Measurements from ENCODE around the gene MAP1B.

- TF ChIP-seq, protein P1, sequence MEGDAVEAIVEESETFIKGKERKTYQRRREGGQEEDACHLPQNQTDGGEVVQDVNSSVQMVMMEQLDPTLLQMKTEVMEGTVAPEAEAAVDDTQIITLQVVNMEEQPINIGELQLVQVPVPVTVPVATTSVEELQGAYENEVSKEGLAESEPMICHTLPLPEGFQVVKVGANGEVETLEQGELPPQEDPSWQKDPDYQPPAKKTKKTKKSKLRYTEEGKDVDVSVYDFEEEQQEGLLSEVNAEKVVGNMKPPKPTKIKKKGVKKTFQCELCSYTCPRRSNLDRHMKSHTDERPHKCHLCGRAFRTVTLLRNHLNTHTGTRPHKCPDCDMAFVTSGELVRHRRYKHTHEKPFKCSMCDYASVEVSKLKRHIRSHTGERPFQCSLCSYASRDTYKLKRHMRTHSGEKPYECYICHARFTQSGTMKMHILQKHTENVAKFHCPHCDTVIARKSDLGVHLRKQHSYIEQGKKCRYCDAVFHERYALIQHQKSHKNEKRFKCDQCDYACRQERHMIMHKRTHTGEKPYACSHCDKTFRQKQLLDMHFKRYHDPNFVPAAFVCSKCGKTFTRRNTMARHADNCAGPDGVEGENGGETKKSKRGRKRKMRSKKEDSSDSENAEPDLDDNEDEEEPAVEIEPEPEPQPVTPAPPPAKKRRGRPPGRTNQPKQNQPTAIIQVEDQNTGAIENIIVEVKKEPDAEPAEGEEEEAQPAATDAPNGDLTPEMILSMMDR (IDR thresholded peaks at IDR 0.05; ENCODE audit: low read depth, low read length, missing input control) = no peak
- TF ChIP-seq, protein P2, sequence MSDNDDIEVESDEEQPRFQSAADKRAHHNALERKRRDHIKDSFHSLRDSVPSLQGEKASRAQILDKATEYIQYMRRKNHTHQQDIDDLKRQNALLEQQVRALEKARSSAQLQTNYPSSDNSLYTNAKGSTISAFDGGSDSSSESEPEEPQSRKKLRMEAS (IDR thresholded peaks at IDR 0.05) = no peak
- TF ChIP-seq ATF3 (IDR thresholded peaks at IDR 0.05) (no peak), RAD21 (IDR thresholded peaks at IDR 0.05) (no peak), TAF1 (conservative IDR thresholded peaks at IDR 0.05) (no peak), FOXA2 (IDR thresholded peaks at IDR 0.05) (no peak), FOXA1 (IDR thresholded peaks at IDR 0.05) (no peak), YY1 (IDR thresholded peaks at IDR 0.05) (no peak), ZBTB33 (IDR thresholded peaks at IDR 0.05) (no peak), RXRA (IDR thresholded peaks at IDR 0.05) (no peak), JUND (IDR thresholded peaks at IDR 0.05) (no peak), REST (IDR thresholded peaks at IDR 0.05) (no peak), EGR1 (IDR thresholded peaks at IDR 0.05; ENCODE audit: low read depth in 2 of 2) (no peak), SP1 (IDR thresholded peaks at IDR 0.05) (no peak)
Measured at GRCh38 chr5:72076621-72077300, 30.5 kb upstream of the MAP1B start.
